Right lobe of liver (tissue), 4 donors: ENCODE data around the gene GRAMD4.

Experiments
- POLR2A ChIP-seq: fragments of 450-650 bp; IDR thresholded peaks from one replicate; pipeline ENCODE4 v1.6.1; 2017; ENCODE audit warnings: antibody characterized with exemption, mild to moderate bottlenecking
- TF ChIP-seq, protein P1 (sequence below), 4 donors: fragments of 200-600 bp in 3 of 4; fragments of 450-650 bp in 1 of 4; IDR thresholded peaks; one replicate each; pipeline versions ENCODE4 v1.5.1 to v1.8.0; 2016 to 2022; ENCODE audit warnings: antibody characterized with exemption in 4 of 4, mild to moderate bottlenecking in 2 of 4
- donor health status: DM: no; HTN: no; CAD: no.
- donor health status: DM: no; HTN: no; CAD: no.
- donor health status: DM: no; HTN: yes; CAD: no.

DNA sequence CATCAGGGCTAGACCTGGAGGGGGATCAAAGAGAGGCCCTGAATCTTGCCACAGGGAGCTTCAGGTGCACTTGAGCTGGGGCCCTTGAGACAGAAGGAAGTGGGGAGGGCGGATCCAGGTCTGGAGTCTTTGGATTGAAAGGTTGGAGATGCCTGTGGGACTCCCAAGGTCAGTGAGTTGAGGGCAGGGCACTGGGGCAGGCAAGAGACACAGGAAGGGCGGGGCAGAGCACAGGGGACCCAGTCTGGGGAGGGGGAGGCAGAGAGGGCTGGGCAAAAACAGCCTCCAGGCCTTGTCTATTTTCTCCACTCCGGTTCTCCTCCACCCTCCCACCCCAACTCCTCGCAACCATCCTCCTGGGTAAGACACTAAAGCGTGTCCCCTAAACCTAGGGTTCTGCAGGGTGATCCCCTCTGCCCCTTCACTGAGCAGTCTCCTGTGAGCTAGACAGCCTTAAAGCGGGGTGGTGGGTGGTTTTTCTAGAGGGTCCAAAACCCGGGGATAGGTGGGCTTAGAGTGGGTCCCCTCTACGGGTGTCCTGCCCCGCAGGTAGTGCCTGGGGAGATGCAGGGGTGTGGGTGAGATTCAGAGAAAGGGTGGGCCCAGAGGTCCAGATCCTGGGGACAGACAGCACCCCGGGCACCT is 44.2 kb upstream of the GRAMD4 start:
- TF ChIP-seq, protein P1, sequence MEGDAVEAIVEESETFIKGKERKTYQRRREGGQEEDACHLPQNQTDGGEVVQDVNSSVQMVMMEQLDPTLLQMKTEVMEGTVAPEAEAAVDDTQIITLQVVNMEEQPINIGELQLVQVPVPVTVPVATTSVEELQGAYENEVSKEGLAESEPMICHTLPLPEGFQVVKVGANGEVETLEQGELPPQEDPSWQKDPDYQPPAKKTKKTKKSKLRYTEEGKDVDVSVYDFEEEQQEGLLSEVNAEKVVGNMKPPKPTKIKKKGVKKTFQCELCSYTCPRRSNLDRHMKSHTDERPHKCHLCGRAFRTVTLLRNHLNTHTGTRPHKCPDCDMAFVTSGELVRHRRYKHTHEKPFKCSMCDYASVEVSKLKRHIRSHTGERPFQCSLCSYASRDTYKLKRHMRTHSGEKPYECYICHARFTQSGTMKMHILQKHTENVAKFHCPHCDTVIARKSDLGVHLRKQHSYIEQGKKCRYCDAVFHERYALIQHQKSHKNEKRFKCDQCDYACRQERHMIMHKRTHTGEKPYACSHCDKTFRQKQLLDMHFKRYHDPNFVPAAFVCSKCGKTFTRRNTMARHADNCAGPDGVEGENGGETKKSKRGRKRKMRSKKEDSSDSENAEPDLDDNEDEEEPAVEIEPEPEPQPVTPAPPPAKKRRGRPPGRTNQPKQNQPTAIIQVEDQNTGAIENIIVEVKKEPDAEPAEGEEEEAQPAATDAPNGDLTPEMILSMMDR (IDR thresholded peaks at IDR 0.05), result no peak
- no peak for TF ChIP-seq POLR2A
